ENCODE data around the gene FCRL6. TPM values are rescaled to one million over a fixed set of nuclear protein-coding genes. Genes with fewer than 3 reads are reported as not detected.
A peak's percentile ranks its signal among the peaks of the same experiment; 100 is the strongest.

Gene FCRL6
- total RNA-seq, 1 experiment from 2014 or later = not detected

DNA sequence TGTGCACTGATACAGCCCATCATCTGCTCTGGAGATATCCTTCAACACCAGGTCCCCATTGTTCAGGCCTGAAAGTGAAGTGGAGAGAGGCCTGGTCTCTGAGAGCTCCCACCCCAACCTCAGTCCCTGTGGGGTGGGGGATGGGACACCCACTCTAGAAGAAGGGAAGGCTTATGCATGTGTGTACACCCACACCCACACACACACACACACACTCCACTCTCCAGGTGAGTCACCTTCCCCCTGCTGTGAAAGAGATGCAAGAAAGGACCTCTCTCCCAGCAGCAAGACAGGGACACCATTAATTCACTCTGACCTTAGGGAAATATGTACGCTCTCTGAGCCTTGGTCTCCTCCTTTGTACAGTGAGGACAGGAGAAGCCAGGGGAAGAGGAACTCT, 54.4 kb downstream of the FCRL6 start:
- Histone ChIP-seq H3K27me3 (ENCODE audit: control insufficient read depth, insufficient read depth, low read length) (no peaks in the 10 kb centered on the region), H3K27ac (ENCODE audit: low read length) (no peak overlapping the region), H3K9me3 (ENCODE audit: control insufficient read depth, insufficient read depth, low read depth, low read length) (no peaks in the 10 kb centered on the region), H3K4me3 (ENCODE audit: low read depth in 2 of 2, low read length in 2 of 2) (no peak overlapping the region), H3K4me1 (ENCODE audit: control insufficient read depth, insufficient read depth, low read length) (peaks cover 9% of the 10 kb centered on the region; the same call in 1 of the 2 replicates), H3K36me3 (ENCODE audit: control insufficient read depth, insufficient read depth, low read length) (no peaks in the 10 kb centered on the region)
- no TSS peak for BruUV-seq (replicated peaks)
- CTCF ChIA-PET = no interaction called here
- ATAC-seq = no peak
- in situ Hi-C loops (cut with HindIII; ENCODE audit: low pct_unique_long_range_greater_than_20kb, low sequenced_read_pairs) = no loop called here
- DNase-seq (ENCODE audit: low read depth, low spot score) = no peak
- POLR2A ChIA-PET = interaction anchor here (0.6 kb wide), 1 partner anchor 12 kb away, joined by 3 read pairs; no protein-coding TSS in a partner anchor
- TF ChIP-seq, protein P1, sequence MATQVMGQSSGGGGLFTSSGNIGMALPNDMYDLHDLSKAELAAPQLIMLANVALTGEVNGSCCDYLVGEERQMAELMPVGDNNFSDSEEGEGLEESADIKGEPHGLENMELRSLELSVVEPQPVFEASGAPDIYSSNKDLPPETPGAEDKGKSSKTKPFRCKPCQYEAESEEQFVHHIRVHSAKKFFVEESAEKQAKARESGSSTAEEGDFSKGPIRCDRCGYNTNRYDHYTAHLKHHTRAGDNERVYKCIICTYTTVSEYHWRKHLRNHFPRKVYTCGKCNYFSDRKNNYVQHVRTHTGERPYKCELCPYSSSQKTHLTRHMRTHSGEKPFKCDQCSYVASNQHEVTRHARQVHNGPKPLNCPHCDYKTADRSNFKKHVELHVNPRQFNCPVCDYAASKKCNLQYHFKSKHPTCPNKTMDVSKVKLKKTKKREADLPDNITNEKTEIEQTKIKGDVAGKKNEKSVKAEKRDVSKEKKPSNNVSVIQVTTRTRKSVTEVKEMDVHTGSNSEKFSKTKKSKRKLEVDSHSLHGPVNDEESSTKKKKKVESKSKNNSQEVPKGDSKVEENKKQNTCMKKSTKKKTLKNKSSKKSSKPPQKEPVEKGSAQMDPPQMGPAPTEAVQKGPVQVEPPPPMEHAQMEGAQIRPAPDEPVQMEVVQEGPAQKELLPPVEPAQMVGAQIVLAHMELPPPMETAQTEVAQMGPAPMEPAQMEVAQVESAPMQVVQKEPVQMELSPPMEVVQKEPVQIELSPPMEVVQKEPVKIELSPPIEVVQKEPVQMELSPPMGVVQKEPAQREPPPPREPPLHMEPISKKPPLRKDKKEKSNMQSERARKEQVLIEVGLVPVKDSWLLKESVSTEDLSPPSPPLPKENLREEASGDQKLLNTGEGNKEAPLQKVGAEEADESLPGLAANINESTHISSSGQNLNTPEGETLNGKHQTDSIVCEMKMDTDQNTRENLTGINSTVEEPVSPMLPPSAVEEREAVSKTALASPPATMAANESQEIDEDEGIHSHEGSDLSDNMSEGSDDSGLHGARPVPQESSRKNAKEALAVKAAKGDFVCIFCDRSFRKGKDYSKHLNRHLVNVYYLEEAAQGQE (IDR thresholded peaks at IDR 0.05; ENCODE audit: insufficient read depth in 1 of 2, low read depth in 2 of 2, low read length in 1 of 2) = no peak
- TF ChIP-seq, protein P2, sequence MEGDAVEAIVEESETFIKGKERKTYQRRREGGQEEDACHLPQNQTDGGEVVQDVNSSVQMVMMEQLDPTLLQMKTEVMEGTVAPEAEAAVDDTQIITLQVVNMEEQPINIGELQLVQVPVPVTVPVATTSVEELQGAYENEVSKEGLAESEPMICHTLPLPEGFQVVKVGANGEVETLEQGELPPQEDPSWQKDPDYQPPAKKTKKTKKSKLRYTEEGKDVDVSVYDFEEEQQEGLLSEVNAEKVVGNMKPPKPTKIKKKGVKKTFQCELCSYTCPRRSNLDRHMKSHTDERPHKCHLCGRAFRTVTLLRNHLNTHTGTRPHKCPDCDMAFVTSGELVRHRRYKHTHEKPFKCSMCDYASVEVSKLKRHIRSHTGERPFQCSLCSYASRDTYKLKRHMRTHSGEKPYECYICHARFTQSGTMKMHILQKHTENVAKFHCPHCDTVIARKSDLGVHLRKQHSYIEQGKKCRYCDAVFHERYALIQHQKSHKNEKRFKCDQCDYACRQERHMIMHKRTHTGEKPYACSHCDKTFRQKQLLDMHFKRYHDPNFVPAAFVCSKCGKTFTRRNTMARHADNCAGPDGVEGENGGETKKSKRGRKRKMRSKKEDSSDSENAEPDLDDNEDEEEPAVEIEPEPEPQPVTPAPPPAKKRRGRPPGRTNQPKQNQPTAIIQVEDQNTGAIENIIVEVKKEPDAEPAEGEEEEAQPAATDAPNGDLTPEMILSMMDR (IDR thresholded peaks at IDR 0.05) = no peak
- TF ChIP-seq TCF7L2 (IDR thresholded peaks at IDR 0.05; ENCODE audit: low read depth, low read length) = no peak
- no peak for TF ChIP-seq POLR2AphosphoS5 (IDR thresholded peaks at IDR 0.05; ENCODE audit: low read depth, low read length)
- TF ChIP-seq SIN3A (IDR thresholded peaks at IDR 0.05; ENCODE audit: borderline replicate concordance, insufficient read depth, low read depth, low read length) = no peak
- intact Hi-C loops (cut with micrococcal nuclease; ENCODE audit: unreplicated experiment) = no loop called here

GRCh38 chr1:159857889-159858288, 55.7 kb downstream of the FCRL6 start:
- Histone ChIP-seq H3K36me3 (ENCODE audit: control insufficient read depth, insufficient read depth, low read length) (no peaks in the 10 kb centered on the region), H3K4me1 (ENCODE audit: control insufficient read depth, insufficient read depth, low read length) (peaks cover 9% of the 10 kb centered on the region; the same call in 1 of the 2 replicates), H3K27ac (ENCODE audit: low read length) (no peak overlapping the region), H3K9me3 (ENCODE audit: control insufficient read depth, insufficient read depth, low read depth, low read length) (no peaks in the 10 kb centered on the region), H3K4me3 (ENCODE audit: low read depth in 2 of 2, low read length in 2 of 2) (no peak overlapping the region), H3K27me3 (ENCODE audit: control insufficient read depth, insufficient read depth, low read length) (no peaks in the 10 kb centered on the region)
- ATAC-seq (no peak), DNase-seq (ENCODE audit: low read depth, low spot score) (no peak)
- in situ Hi-C loops (cut with HindIII; ENCODE audit: low pct_unique_long_range_greater_than_20kb, low sequenced_read_pairs) (no loop called here), intact Hi-C loops (cut with micrococcal nuclease; ENCODE audit: unreplicated experiment) (no loop called here)
- ChIA-PET POLR2A (no interaction called here), CTCF (no interaction called here)
- BruUV-seq (replicated peaks) = no TSS peak
- TF ChIP-seq SIN3A (IDR thresholded peaks at IDR 0.05; ENCODE audit: borderline replicate concordance, insufficient read depth, low read depth, low read length) = no peak
- TF ChIP-seq, protein P1 (IDR thresholded peaks at IDR 0.05; ENCODE audit: insufficient read depth in 1 of 2, low read depth in 2 of 2, low read length in 1 of 2) = peak in 1 of 2 experiments; percentile 49; a peak in 1 of 4 replicates
